ENCODE data around the gene LRRC27.
"Not testable (repeated sequence)": the region's sequence is repeated elsewhere in the genome, so short reads cannot be mapped to it uniquely, and the experiment has no call there.

LRRC27 gene

DNA sequence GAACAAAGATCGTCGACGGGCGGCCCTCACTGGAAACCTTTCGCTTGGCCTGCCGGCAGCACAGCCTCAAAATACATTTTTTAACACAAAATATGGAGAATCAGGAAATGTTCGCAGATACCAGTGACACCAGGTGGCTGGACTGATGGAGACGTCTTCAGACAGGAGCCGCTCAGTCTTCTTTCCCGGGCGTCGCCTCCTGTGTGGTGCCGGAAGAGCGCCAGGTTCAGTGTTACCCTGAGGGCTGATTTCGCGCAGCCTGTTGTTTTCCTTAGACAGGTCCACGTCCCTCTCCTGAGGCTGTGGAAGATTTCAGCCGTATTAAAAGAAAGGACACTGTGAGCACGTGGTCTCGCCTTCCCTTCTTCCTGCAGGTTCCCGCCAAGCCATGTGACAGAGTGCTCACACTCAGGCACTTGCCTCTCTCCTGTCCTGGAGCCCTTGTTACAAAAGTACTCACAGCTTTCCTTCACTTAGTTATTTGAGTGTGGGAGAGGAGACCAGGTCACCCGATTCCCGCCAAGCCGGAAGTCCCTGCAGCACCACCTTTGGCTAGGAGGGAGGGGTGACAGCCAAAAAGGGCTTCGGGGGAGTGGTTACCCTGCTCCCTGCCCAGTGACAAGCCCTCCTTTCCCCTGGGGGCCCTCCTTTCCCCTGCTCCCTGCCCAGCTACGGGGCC is 43.3 kb downstream of the LRRC27 start:
- Histone ChIP-seq H3K4me2 (ENCODE audit: low read length) (no peak overlapping the region), H3K4me3 (ENCODE audit: low read length) (no peak overlapping the region), H3K36me3 (ENCODE audit: insufficient read depth, low read length) (no peaks in the 10 kb centered on the region), H3K4me1 (ENCODE audit: control insufficient read depth, insufficient read depth, low read length) (no peaks in the 10 kb centered on the region), H3K27me3 (ENCODE audit: control insufficient read depth, insufficient read depth, low read length) (no peaks in the 10 kb centered on the region), H3K9me3 (replicated peaks; ENCODE audit: low read length) (no peaks in the 10 kb centered on the region), H3K9ac (ENCODE audit: low read depth, low read length) (no peak overlapping the region)

DNA sequence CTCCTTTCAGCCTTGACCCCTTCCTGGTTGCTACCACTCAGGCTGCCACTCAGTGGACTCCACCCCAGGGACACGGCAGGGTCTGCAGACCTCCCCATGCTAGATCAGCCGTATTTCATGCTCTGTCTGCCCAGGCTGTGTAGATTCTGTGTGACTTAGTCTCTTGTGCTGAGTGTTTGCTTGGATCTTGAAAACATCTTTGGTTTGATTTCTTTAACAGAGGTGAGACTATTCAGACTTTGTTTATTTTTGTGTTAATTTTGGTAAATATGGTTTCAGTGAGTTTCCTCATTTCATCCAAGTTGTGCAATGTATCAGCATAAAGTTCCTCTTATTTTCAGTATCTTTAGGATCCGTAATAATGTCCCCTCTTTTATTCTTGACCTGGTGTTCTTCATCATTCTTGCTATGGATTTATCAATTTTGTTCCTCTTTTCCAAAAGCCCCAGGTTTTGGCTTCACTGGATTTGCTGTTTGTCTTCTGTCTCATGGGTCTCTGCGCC is 43.9 kb downstream of the LRRC27 start:
- no peaks in the 10 kb centered on the region for H3K27me3 ChIP-seq (ENCODE audit: control insufficient read depth, insufficient read depth, low read length)
- H3K9me3 ChIP-seq (replicated peaks; ENCODE audit: low read length) = no peaks in the 10 kb centered on the region
- no peak overlapping the region for H3K4me2 ChIP-seq (ENCODE audit: low read length)
- no peaks in the 10 kb centered on the region for H3K36me3 ChIP-seq (ENCODE audit: insufficient read depth, low read length)
- no peak overlapping the region for H3K4me3 ChIP-seq (ENCODE audit: low read length)
- no peaks in the 10 kb centered on the region for H3K4me1 ChIP-seq (ENCODE audit: control insufficient read depth, insufficient read depth, low read length)
- no peak overlapping the region for H3K9ac ChIP-seq (ENCODE audit: low read depth, low read length)

DNA sequence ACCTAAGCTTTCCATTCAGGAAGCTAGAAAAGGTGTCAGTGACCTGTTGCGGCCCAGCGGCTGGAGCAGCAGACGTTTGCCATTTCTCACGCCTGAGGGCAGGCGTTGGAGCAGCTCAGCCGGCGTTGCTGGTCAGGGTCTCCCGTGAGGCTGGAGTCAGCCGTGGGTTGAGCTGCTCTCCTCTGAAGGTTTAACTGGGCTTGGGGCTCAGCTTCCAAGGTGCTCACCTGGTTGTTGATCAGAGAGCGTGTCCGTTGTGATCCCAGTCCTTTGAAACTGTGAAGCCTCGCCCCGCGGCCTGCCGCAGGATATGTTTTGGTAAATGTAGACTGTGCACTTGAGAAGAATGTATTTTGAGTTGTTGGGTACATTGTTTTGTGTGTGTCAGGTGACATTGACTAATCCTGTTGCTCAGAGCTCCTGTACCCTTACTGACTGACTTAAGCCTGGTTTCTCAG is 44.4 kb downstream of the LRRC27 start:
- Histone ChIP-seq H3K4me2 (ENCODE audit: low read length) (no peak overlapping the region), H3K27me3 (ENCODE audit: control insufficient read depth, insufficient read depth, low read length) (no peaks in the 10 kb centered on the region), H3K4me3 (ENCODE audit: low read length) (no peak overlapping the region)

DNA sequence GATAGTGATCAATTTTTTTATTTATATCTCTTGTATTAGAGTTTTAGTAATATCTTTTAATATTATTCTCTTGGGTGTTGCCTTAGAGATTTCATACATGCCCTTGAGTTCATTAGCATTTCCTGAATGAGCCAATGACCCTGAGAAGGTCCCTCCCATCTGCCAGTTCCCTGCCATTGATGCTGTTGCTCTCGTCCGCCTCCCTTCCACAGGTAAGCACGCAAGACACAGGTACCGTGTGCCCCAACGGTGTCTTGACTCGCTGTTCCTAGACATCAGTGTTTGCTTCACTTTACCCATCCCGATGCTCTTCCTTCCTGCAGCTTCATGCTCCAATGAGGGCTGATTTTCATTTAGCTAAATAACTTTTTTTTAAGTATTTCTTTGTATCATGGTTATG is 45.3 kb downstream of the LRRC27 start:
- Histone ChIP-seq H3K27me3 (ENCODE audit: control insufficient read depth, insufficient read depth, low read length) (no peaks in the 10 kb centered on the region), H3K4me1 (ENCODE audit: control insufficient read depth, insufficient read depth, low read length) (peaks cover 6% of the 10 kb centered on the region), H3K4me2 (ENCODE audit: low read length) (no peak overlapping the region), H3K4me3 (ENCODE audit: low read length) (no peak overlapping the region), H3K9ac (ENCODE audit: low read depth, low read length) (no peak overlapping the region), H3K36me3 (ENCODE audit: insufficient read depth, low read length) (no peaks in the 10 kb centered on the region), H3K9me3 (replicated peaks; ENCODE audit: low read length) (no peaks in the 10 kb centered on the region)

More for the DNA sequence above, 44.4 kb downstream of the LRRC27 start:
- no peak overlapping the region for H3K9ac ChIP-seq (ENCODE audit: low read depth, low read length)
- H3K36me3 ChIP-seq (ENCODE audit: insufficient read depth, low read length) = no peaks in the 10 kb centered on the region
- H3K9me3 ChIP-seq (replicated peaks; ENCODE audit: low read length) = no peaks in the 10 kb centered on the region
- no peaks in the 10 kb centered on the region for H3K4me1 ChIP-seq (ENCODE audit: control insufficient read depth, insufficient read depth, low read length)

- not testable (repeated sequence) for H3K4me1 ChIP-seq (ENCODE audit: control insufficient read depth, insufficient read depth, low read length); H3K27me3 ChIP-seq (ENCODE audit: control insufficient read depth, insufficient read depth, low read length); H3K9ac ChIP-seq (ENCODE audit: low read depth, low read length)
Observed at GRCh38 chr10:132379026-132379425, 47.0 kb downstream of the LRRC27 start.

DNA sequence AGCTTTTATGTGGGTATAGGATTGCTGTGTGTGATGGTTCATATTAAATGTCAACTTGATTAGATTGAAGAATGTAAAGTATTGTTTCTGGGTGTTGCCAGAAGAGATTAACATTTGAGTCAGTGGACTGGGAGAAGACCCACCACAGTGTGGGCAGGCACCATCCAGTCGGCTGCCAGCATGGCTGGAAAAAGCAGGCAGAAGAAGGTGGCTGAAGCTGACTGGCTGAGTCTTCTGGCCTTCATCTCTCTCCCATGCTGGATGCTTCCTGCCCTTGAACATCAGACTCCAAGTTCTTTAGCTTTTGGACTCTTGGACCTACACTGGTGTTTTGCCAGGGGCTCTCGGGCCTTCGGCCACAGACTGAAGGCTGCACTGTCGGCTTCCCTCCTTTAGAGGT is 49.0 kb downstream of the LRRC27 start:
- not testable (repeated sequence) for H3K9ac ChIP-seq (ENCODE audit: low read depth, low read length); H3K27me3 ChIP-seq (ENCODE audit: control insufficient read depth, insufficient read depth, low read length); H3K36me3 ChIP-seq (ENCODE audit: insufficient read depth, low read length); H3K9me3 ChIP-seq (replicated peaks; ENCODE audit: low read length); H3K4me2 ChIP-seq (ENCODE audit: low read length); H3K4me1 ChIP-seq (ENCODE audit: control insufficient read depth, insufficient read depth, low read length); H3K4me3 ChIP-seq (ENCODE audit: low read length)

More at GRCh38 chr10:132379026-132379425, 47.0 kb downstream of the LRRC27 start:
- H3K4me2 ChIP-seq (ENCODE audit: low read length); H3K9me3 ChIP-seq (replicated peaks; ENCODE audit: low read length); H3K4me3 ChIP-seq (ENCODE audit: low read length); H3K36me3 ChIP-seq (ENCODE audit: insufficient read depth, low read length): not testable (repeated sequence)

GRCh38 chr10:132381741-132382140 is 49.7 kb downstream of the LRRC27 start:
- Histone ChIP-seq H3K4me1 (ENCODE audit: control insufficient read depth, insufficient read depth, low read length) (peaks cover 8% of the 10 kb centered on the region), H3K9me3 (replicated peaks; ENCODE audit: low read length) (no peaks in the 10 kb centered on the region)

DNA sequence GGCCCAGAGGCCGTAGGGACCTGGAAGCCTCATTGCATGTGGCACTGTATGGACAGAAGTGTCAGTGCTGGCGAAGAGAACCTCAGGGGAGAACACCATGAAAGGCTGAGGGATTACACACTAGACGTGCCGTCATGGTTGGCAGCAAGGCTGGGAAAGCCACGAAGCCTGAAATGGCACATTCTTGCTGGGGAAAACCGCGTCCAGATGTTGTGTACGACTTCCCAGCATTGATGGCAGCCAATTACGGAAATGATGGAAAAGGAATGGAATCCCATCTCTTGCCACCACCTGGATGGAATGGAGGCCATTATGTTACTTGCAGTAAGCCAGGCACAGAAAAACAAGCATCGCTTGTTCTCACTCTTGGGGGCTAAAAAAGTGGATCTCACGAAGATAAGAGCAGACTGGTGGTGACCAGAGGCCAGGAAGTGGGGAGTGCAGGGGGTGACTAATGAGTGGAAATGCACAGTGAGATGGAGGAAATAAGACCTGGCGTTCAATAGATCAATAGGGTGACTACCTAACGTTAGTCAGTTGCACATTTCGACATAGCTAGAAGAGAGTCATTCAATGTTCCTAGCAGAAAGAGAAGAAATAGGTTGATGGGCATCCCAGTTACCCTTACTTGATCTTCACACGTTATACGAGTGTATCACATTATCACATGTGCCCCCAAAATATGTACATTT is 50.4 kb downstream of the LRRC27 start:
- no peak overlapping the region for H3K4me3 ChIP-seq (ENCODE audit: low read length)
- H3K4me2 ChIP-seq (ENCODE audit: low read length) = no peak overlapping the region
- no peak overlapping the region for H3K9ac ChIP-seq (ENCODE audit: low read depth, low read length)
- no peaks in the 10 kb centered on the region for H3K36me3 ChIP-seq (ENCODE audit: insufficient read depth, low read length)
- H3K4me1 ChIP-seq (ENCODE audit: control insufficient read depth, insufficient read depth, low read length) = peaks cover 8% of the 10 kb centered on the region
- no peaks in the 10 kb centered on the region for H3K9me3 ChIP-seq (replicated peaks; ENCODE audit: low read length)
- H3K27me3 ChIP-seq (ENCODE audit: control insufficient read depth, insufficient read depth, low read length) = no peaks in the 10 kb centered on the region

More at GRCh38 chr10:132381741-132382140, 49.7 kb downstream of the LRRC27 start:
- no peak overlapping the region for H3K9ac ChIP-seq (ENCODE audit: low read depth, low read length)
- H3K4me2 ChIP-seq (ENCODE audit: low read length) = no peak overlapping the region
- H3K27me3 ChIP-seq (ENCODE audit: control insufficient read depth, insufficient read depth, low read length) = no peaks in the 10 kb centered on the region
- H3K4me3 ChIP-seq (ENCODE audit: low read length) = no peak overlapping the region
- no peaks in the 10 kb centered on the region for H3K36me3 ChIP-seq (ENCODE audit: insufficient read depth, low read length)

DNA sequence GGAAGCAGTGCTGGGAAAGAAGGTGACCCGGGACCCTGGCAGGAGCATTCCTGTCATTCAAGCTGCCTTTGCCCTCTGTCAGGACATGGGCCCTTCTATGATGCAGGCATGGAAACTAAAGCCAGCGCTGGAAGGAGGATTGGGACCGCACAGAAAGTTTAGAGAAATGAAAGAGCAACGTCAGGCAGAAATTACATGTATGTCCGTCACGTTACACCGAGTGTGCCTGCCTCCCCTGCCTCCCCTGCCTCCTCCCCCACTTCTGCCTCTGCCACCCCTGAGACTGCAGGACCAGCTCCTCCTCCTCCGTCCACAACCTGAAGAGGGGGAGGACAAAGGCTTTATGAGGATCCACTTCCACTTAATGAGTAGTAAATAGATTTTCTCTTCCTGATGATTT is 51.1 kb downstream of the LRRC27 start:
- Histone ChIP-seq H3K4me1 (ENCODE audit: control insufficient read depth, insufficient read depth, low read length) (peaks cover 8% of the 10 kb centered on the region), H3K4me2 (ENCODE audit: low read length) (no peak overlapping the region), H3K9me3 (replicated peaks; ENCODE audit: low read length) (no peaks in the 10 kb centered on the region), H3K4me3 (ENCODE audit: low read length) (no peak overlapping the region), H3K9ac (ENCODE audit: low read depth, low read length) (no peak overlapping the region), H3K36me3 (ENCODE audit: insufficient read depth, low read length) (no peaks in the 10 kb centered on the region), H3K27me3 (ENCODE audit: control insufficient read depth, insufficient read depth, low read length) (no peaks in the 10 kb centered on the region)

DNA sequence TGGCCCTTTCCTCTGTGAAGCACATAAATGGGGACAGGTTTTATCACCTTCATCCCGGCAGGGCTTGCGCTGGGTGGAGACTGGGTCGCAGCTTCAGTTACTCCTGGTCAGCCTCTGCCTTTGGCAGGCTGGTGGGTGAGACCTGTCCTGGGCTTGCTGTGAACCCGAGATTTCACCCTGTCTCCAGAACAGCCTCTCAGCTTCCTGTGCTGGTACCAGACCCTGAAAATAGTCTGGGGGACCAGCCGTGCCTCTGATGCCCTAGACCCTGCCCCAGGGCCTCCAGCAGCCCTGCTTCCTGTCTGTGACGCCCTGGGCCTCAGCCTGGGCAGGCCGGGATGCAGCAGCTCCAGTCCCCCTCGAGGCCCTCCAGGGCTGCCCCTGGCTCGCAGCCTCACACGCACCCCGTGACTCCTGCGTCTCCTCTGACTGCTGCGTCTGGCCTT is 51.8 kb downstream of the LRRC27 start:
- H3K4me3 ChIP-seq (ENCODE audit: low read length) = no peak overlapping the region
- no peak overlapping the region for H3K9ac ChIP-seq (ENCODE audit: low read depth, low read length)
- H3K27me3 ChIP-seq (ENCODE audit: control insufficient read depth, insufficient read depth, low read length) = peaks cover under 1% of the 10 kb centered on the region
- no peaks in the 10 kb centered on the region for H3K9me3 ChIP-seq (replicated peaks; ENCODE audit: low read length)
- H3K36me3 ChIP-seq (ENCODE audit: insufficient read depth, low read length) = no peaks in the 10 kb centered on the region
- H3K4me1 ChIP-seq (ENCODE audit: control insufficient read depth, insufficient read depth, low read length) = peaks cover 8% of the 10 kb centered on the region
- H3K4me2 ChIP-seq (ENCODE audit: low read length) = no peak overlapping the region

DNA sequence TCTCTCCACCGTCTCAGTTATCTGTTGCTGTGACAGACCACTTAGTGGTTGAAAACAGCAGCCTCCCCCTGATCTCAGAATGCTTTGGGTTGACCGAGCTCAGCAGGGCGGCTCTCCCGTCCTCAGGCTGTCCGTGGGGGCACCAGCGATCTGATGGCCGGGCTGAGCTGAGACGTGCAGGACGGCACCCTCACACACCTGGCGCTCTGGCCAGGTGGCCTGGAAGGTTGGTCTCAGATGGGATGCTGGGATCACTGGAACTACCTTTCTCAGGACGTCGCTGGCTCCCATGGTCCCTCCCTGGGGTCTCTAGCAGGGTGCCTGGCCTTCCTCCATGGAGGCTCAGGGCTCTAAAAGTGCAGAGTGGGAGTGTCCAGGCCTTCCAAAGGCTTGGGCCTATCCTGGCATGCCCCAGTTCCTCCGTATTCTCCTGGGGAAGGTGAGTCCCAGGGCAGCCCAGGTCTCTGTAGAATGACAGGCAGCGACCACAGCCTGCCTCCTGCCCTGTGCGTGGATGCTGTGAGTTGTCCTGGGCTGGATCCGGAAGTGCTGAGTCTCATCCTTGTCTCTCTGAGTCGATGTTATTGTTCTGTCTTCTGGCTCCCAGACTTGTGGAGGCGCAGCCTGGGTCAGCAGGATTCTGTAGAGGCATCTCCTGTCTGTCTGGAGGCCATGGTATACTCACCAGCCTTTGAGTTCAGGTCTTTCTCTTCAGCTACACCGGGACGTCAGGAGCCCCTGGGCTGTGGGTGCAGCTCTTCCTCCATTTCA is 52.8 kb downstream of the LRRC27 start:
- Histone ChIP-seq H3K9me3 (replicated peaks; ENCODE audit: low read length) (no peaks in the 10 kb centered on the region), H3K4me2 (ENCODE audit: low read length) (no peak overlapping the region), H3K36me3 (ENCODE audit: insufficient read depth, low read length) (no peaks in the 10 kb centered on the region), H3K9ac (ENCODE audit: low read depth, low read length) (no peak overlapping the region), H3K27me3 (ENCODE audit: control insufficient read depth, insufficient read depth, low read length) (peaks cover 10% of the 10 kb centered on the region), H3K4me1 (ENCODE audit: control insufficient read depth, insufficient read depth, low read length) (peaks cover 8% of the 10 kb centered on the region), H3K4me3 (ENCODE audit: low read length) (no peak overlapping the region)
